ENCODE results near the gene SEMA4F.

GRCh38 chr2:74685408-74685807, 31.4 kb downstream of the SEMA4F start:
- no peak for TF ChIP-seq CTCF (optimal IDR thresholded peaks at IDR 0.05 in 1 of 3, IDR thresholded peaks at IDR 0.05 in 1 of 3, conservative IDR thresholded peaks at IDR 0.05 in 1 of 3; ENCODE audit: extremely low read depth in 1 of 3, insufficient read depth in 2 of 3, low read length in 3 of 3)
- no peak for TF ChIP-seq EZH2 (IDR thresholded peaks at IDR 0.05; ENCODE audit: low read length)

All from keratinocyte (primary cell).